Measurements from ENCODE around the gene CCR5AS.

DNA sequence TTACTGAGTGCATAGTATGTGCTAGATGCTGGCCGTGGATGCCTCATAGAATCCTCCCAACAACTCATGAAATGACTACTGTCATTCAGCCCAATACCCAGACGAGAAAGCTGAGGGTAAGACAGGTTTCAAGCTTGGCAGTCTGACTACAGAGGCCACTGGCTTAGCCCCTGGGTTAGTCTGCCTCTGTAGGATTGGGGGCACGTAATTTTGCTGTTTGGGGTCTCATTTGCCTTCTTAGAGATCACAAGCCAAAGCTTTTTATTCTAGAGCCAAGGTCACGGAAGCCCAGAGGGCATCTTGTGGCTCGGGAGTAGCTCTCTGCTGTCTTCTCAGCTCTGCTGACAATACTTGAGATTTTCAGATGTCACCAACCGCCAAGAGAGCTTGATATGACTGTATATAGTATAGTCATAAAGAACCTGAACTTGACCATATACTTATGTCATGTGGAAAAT lies 37.2 kb downstream of the CCR5AS start:
- TF ChIP-seq POLR2AphosphoS5 (IDR thresholded peaks at IDR 0.05), result no peak
- TF ChIP-seq, protein P1, sequence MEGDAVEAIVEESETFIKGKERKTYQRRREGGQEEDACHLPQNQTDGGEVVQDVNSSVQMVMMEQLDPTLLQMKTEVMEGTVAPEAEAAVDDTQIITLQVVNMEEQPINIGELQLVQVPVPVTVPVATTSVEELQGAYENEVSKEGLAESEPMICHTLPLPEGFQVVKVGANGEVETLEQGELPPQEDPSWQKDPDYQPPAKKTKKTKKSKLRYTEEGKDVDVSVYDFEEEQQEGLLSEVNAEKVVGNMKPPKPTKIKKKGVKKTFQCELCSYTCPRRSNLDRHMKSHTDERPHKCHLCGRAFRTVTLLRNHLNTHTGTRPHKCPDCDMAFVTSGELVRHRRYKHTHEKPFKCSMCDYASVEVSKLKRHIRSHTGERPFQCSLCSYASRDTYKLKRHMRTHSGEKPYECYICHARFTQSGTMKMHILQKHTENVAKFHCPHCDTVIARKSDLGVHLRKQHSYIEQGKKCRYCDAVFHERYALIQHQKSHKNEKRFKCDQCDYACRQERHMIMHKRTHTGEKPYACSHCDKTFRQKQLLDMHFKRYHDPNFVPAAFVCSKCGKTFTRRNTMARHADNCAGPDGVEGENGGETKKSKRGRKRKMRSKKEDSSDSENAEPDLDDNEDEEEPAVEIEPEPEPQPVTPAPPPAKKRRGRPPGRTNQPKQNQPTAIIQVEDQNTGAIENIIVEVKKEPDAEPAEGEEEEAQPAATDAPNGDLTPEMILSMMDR (IDR thresholded peaks at IDR 0.05), result no peak
